Immature natural killer cell (primary cell): ENCODE results near the gene SOX14. TPM values are rescaled to one million over a fixed set of nuclear protein-coding genes. Genes with fewer than 3 reads are reported as not detected.

Experiments
- DNase-seq, 3 donors: peaks; one replicate each; pipeline ENCODE4 v3.0.0; 2022; ENCODE audit warnings: mixed read lengths in 1 of 3
- H3K27ac Mint-ChIP-seq, 6 donors: one replicate each; pipeline ENCODE4 v1.8.0; 2020; ENCODE audit warnings: mixed read lengths in 6 of 6, mild to moderate bottlenecking in 5 of 6, inconsistent platforms in 4 of 6, moderate library complexity in 3 of 6
- H3K27me3 Mint-ChIP-seq, 3 donors: one replicate each; pipeline ENCODE4 v1.8.0; 2020 to 2021; ENCODE audit warnings: low read depth in 3 of 3, mild to moderate bottlenecking in 3 of 3, mixed read lengths in 3 of 3, moderate library complexity in 3 of 3, inconsistent platforms in 1 of 3
- H3K36me3 Mint-ChIP-seq, 3 donors: one replicate each; pipeline ENCODE4 v1.8.0; 2020; ENCODE audit warnings: mixed read lengths in 3 of 3, inconsistent platforms in 2 of 3, mild to moderate bottlenecking in 2 of 3
- H3K4me1 Mint-ChIP-seq, 2 donors: one replicate each; pipeline ENCODE4 v1.8.0; 2020; ENCODE audit warnings: inconsistent platforms in 2 of 2, mild to moderate bottlenecking in 2 of 2, mixed read lengths in 2 of 2, moderate library complexity in 1 of 2
- H3K4me3 Mint-ChIP-seq, 5 donors: one replicate each; pipeline ENCODE4 v1.8.0; 2020; ENCODE audit warnings: mild to moderate bottlenecking in 5 of 5, mixed read lengths in 5 of 5, inconsistent platforms in 3 of 5, moderate library complexity in 3 of 5
- H3K9me3 Mint-ChIP-seq, 6 donors: one replicate each; pipeline ENCODE4 v1.8.0; 2020; ENCODE audit warnings: mild to moderate bottlenecking in 6 of 6, mixed read lengths in 6 of 6, inconsistent platforms in 4 of 6, moderate library complexity in 3 of 6
- polyA plus RNA-seq, 3 donors: library from polyadenylated mRNA; unstranded; fragments of 300-500 nt; fragmentation: Illumina TruSeq; gene quantifications; one replicate each; pipeline ENCODE4 v1.2.3, GENCODE V29; 2021

Gene SOX14
- polyA plus RNA-seq, 3 donors from 2014 or later: not detected

DNA sequence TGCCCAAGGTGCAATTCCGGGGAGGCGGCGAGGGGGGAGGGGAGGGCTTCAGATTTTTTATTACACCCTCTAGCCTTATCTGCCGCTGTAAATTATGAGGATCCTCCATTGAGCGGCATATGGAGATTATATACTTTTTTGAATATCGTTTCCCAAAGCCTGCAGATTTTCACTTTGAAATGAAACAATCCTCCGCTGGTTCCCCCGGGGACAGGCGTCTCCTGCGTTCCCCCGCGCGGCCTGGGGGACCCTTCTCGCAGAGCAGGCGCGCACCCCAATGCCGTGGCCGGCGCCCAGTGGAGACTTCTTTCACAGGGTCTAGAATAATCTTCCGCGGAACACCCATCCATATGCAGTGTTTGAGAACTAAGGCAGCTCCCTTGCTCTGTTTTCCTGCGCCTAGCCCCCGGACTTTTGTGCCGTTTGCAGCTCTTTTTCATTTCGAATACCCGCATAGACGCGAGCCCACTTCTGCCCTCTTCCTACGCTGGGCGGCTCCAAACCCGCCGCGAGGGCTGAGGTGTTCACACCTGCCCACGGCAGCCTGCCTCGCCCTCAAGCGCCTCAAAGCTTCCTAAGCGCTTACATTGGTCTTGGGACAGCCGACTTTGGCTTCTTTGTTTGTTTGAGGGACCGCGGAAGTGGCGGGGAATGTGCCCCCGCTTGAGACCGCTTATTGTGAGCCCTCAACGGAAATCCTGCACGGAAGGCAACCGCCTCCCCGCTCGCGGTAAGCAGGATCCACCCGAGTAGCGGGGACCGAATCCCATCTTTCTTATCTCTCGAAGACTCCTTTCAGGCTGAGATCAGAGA, 7.5 kb downstream of the SOX14 start:
- Mint-ChIP-seq H3K4me1 (peaks cover 0 to 6% of the 10 kb centered on the region in 2 donors), H3K36me3 (peaks cover 0 to 2% (median 0%) of the 10 kb centered on the region in 3 donors)
- no peak for DNase-seq

DNA sequence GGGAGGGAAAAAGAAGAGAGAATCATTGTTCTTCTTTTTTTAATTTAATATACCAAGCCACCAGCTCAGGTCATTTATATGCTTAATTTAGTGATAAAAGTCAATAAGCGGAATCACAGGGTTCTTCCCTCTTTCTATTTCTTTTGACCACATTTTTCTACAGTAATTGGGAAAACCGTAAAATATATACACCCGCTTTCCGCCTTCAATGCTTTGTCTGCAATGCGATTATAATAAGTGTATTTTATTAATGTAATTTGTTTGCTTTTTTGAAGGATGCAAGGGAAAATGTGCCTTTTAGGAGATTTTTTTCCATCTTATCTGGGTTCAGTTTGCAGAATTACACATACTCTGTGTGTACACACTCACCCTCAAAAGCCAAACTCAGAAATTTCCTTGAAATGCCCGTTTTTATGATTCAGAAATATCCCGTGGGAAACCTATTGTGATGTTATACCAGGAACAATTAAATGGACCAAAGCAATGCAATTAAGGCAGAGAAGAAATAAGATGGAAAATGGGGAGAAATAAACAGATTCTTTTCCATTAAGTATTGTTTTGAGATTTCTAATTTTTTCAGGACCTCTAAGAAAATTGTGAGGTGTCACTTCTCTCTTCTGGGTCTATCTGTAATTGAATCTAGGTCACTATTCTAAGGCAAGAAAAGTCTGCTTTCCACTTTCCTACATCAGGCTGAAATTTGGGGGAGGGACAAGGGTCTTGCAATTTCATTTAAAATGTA, 8.3 kb downstream of the SOX14 start:
- H3K27me3 Mint-ChIP-seq: peaks cover 21 to 36% (median 28%) of the 10 kb centered on the region in 3 donors
- DNase-seq: no peak
- peaks cover 0 to 2% (median 0%) of the 10 kb centered on the region in 3 donors for H3K36me3 Mint-ChIP-seq
- peak overlapping the region in 1 of 5 donors; percentile 56 for H3K4me3 Mint-ChIP-seq
- peaks cover 0 to 6% of the 10 kb centered on the region in 2 donors for H3K4me1 Mint-ChIP-seq
- no peak overlapping the region for H3K27ac Mint-ChIP-seq
- H3K9me3 Mint-ChIP-seq: peaks cover 3 to 32% (median 11%) of the 10 kb centered on the region in 6 donors

More for the DNA sequence above, 7.5 kb downstream of the SOX14 start:
- peak overlapping the region in 3 of 5 donors; percentile 18 to 56 (median 23) for H3K4me3 Mint-ChIP-seq
- peaks cover 23 to 37% (median 28%) of the 10 kb centered on the region in 3 donors for H3K27me3 Mint-ChIP-seq
- no peak overlapping the region for H3K27ac Mint-ChIP-seq
- peaks cover 3 to 34% (median 11%) of the 10 kb centered on the region in 6 donors for H3K9me3 Mint-ChIP-seq

DNA sequence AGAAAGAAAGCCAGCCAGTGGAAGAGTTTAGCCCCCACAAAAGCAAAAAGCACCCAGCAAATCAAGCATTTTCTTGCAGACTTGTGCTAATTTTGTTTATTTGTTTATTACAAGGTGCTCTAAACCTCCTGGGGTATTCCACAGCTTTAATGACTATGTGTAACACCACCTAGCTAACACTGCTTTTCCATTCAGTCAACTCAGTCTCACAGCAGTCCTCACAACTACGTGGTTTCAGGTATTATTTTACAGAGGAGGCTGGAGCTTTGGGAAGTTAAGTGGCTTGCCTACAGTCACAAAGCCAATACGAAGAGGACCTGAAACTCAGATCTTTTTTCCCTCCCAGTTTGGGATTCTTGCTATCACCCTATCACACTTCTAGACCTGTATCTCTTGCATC, 14.8 kb downstream of the SOX14 start:
- peaks cover 0 to 10% (median under 1%) of the 10 kb centered on the region in 6 donors for H3K9me3 Mint-ChIP-seq
- peaks cover 0 to 13% (median 5%) of the 10 kb centered on the region in 3 donors for H3K27me3 Mint-ChIP-seq
- H3K4me3 Mint-ChIP-seq: no peak overlapping the region
- no peaks in the 10 kb centered on the region for H3K4me1 Mint-ChIP-seq
- no peak overlapping the region for H3K27ac Mint-ChIP-seq
- no peaks in the 10 kb centered on the region for H3K36me3 Mint-ChIP-seq
- no peak for DNase-seq

DNA sequence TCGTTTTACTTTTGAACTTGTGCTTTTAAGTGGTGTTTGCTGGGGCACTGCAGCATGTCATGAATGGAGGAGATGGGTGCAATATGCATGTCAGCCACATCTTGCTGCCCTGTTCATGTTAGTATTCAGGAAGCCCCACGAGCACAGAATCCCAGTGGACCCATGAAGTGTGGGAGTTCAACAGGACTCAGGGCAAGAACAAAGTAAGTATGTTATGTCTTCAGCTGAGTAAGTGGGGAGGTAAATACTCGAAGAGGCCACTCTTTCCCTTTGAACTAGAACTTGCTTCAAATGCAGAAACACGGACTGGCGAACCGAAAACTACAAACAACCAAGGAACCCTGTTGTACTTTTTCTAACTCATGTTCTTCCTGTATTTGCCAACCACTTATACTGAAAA, 23.4 kb downstream of the SOX14 start:
- H3K27ac Mint-ChIP-seq: no peak overlapping the region
- H3K36me3 Mint-ChIP-seq: no peaks in the 10 kb centered on the region
- peaks cover 0 to 3% (median 0%) of the 10 kb centered on the region in 6 donors for H3K9me3 Mint-ChIP-seq
- H3K4me1 Mint-ChIP-seq: no peaks in the 10 kb centered on the region
- H3K27me3 Mint-ChIP-seq: peaks cover 2 to 4% (median 2%) of the 10 kb centered on the region in 3 donors
- H3K4me3 Mint-ChIP-seq: no peak overlapping the region
- DNase-seq: no peak

DNA sequence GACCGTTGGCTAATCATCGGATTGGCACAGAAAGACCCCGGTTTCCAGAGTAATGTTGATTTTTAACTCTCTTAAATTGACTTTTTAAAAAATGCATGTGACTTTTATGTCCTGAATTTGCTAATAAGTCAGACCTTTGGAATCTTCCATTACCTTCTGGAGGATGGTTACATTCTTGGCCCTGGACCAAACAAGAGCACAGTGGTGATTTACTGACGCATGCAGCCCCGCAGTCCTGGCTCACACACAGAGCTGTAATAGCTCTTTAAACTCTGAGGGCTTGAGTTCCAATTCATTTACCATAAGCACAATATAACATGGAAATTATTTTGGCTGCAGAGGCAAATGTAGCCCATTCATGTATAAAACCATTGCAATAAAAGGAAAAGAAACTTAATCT, 25.1 kb downstream of the SOX14 start:
- Mint-ChIP-seq H3K27ac (no peak overlapping the region), H3K9me3 (peaks cover 0 to 4% (median 0%) of the 10 kb centered on the region in 6 donors), H3K27me3 (peaks cover 0 to 4% (median 2%) of the 10 kb centered on the region in 3 donors), H3K4me3 (no peak overlapping the region), H3K4me1 (no peaks in the 10 kb centered on the region), H3K36me3 (no peaks in the 10 kb centered on the region)
- no peak for DNase-seq

DNA sequence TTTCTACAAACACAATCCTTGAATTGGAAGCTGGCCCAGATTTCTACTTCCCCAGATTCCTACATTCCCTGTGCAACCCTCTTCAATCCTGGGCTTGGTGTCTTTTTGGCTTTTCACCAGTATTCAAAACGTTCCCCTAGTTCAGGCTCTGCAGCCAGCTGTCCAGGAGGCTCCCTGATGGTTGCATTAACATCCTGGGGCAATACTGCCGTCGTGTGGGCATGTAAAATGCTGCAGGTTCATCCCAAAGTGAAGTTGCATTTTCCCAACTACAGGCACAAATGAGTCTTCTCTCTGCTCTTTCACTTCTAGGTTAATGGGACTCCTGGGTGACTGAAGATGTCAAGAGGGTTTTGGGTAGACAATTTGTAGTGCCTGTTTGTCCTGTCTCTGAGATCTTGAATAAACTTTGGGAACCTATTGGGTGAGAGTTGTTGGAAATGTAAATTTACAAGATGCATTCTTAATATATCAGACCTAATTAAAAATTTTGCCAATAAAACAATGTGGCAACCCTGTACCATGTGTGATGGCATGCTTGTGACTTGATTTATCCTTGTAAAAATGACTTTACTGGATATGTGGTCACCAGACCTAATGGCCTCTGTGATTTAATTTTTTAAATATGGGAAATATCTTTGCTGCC, 28.6 kb downstream of the SOX14 start:
- no peaks in the 10 kb centered on the region for H3K4me1 Mint-ChIP-seq

DNA sequence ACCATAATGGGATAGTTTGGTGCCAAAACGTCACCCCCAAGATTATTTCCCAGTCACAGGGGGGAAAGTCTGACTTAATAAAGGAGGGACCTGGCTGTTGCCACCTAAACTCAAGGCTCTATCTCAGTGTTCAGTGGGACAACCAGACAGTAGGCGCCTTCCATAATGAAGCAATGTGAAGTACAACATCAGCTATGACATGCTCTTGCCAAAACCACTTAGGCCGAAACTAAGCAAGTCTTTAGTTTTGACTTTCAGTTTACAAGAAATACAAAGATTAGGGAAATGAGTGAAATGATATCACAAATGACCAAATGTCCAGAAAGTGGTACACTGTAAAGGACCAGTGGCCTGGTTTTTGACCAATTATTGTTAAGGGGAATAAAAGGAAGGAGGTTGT, 32.9 kb downstream of the SOX14 start:
- Mint-ChIP-seq H3K27me3 (peaks cover 0 to 3% (median 2%) of the 10 kb centered on the region in 3 donors), H3K27ac (no peak overlapping the region), H3K4me3 (no peak overlapping the region), H3K4me1 (no peaks in the 10 kb centered on the region), H3K36me3 (peaks cover 0 to 5% (median 0%) of the 10 kb centered on the region in 3 donors), H3K9me3 (peaks cover 0 to 13% (median 6%) of the 10 kb centered on the region in 6 donors)
- no peak for DNase-seq

More for the DNA sequence above, 28.6 kb downstream of the SOX14 start:
- Mint-ChIP-seq H3K36me3 (no peaks in the 10 kb centered on the region), H3K9me3 (peaks cover 0 to 4% (median 0%) of the 10 kb centered on the region in 6 donors), H3K27ac (no peak overlapping the region), H3K27me3 (peaks cover 0 to 2% (median 0%) of the 10 kb centered on the region in 3 donors), H3K4me3 (no peak overlapping the region)
- no peak for DNase-seq

DNA sequence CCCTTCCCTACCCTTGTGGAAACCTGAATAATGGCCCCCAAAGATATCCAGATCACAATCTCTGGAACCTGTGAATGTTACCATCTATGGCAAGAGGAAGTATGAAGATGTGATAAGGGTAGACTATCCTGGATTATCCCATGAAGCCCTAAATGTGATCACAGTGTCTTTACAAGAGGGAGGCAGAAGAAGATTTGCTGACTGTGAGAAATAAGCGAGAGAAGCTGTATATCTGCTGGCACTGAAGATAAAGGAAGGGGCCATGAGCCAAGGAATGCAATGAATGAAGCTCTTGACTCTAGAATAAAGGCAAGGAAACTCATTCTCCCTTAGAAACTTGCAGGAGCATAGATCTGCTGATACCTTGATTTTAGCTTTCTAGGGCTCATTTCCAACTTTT, 39.1 kb downstream of the SOX14 start:
- H3K27me3 Mint-ChIP-seq: peaks cover 2 to 3% (median 3%) of the 10 kb centered on the region in 3 donors
- H3K4me1 Mint-ChIP-seq: no peaks in the 10 kb centered on the region
- H3K36me3 Mint-ChIP-seq: peaks cover 0 to 5% (median 0%) of the 10 kb centered on the region in 3 donors
- H3K9me3 Mint-ChIP-seq: peaks cover 2 to 16% (median 8%) of the 10 kb centered on the region in 6 donors
- H3K4me3 Mint-ChIP-seq: no peak overlapping the region
- no peak for DNase-seq
- H3K27ac Mint-ChIP-seq: no peak overlapping the region

DNA sequence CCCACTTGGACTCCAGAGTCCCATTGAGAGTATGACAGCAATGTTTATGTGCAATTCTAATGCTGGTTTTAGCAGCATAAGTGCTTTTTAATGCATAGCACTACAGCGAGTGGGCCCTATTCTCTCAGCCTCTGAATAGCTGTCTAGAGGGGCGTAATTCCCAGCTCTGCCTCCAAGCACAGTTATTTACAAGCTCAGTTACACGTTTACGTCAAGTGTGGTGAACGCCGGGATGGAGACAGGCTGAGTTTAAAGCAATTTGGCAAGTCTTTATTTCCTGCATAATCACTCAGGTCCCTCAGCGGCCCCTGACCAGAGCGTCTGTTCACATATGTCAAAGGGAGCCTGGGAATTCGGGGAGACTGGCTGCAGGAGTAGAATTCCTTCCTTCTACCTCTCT, 43.9 kb downstream of the SOX14 start:
- no peaks in the 10 kb centered on the region for H3K36me3 Mint-ChIP-seq
- no peak overlapping the region for H3K4me3 Mint-ChIP-seq
- H3K9me3 Mint-ChIP-seq: peaks cover 0 to 6% (median 4%) of the 10 kb centered on the region in 6 donors
- H3K27ac Mint-ChIP-seq: no peak overlapping the region
- peaks cover 0 to 3% (median 3%) of the 10 kb centered on the region in 3 donors for H3K27me3 Mint-ChIP-seq
- no peak for DNase-seq
- H3K4me1 Mint-ChIP-seq: no peaks in the 10 kb centered on the region

DNA sequence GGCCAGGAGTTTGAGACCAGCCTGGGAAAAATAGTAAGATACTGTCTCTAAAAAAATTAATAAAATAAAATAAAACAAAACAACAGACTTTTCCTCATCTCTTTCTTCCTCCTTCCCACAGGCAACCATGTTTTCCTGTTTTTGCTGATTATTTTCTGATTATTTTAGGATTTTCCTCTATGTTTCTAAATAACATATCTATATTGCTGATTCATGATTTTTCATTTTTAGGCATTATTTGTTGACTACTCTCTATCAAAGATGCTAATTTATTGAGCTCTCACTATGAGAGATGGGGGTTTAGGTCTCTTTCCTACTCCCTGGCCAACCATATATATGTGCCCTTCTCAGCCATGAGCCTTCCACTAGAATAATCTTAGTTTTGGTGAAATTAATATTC, 45.4 kb downstream of the SOX14 start:
- H3K27ac Mint-ChIP-seq: no peak overlapping the region
- no peak for DNase-seq
- H3K4me1 Mint-ChIP-seq: no peaks in the 10 kb centered on the region
- H3K4me3 Mint-ChIP-seq: no peak overlapping the region
- no peaks in the 10 kb centered on the region for H3K36me3 Mint-ChIP-seq
- H3K9me3 Mint-ChIP-seq: peaks cover 0 to 4% (median 1%) of the 10 kb centered on the region in 6 donors
- H3K27me3 Mint-ChIP-seq: peaks cover 0 to 3% (median 3%) of the 10 kb centered on the region in 3 donors

DNA sequence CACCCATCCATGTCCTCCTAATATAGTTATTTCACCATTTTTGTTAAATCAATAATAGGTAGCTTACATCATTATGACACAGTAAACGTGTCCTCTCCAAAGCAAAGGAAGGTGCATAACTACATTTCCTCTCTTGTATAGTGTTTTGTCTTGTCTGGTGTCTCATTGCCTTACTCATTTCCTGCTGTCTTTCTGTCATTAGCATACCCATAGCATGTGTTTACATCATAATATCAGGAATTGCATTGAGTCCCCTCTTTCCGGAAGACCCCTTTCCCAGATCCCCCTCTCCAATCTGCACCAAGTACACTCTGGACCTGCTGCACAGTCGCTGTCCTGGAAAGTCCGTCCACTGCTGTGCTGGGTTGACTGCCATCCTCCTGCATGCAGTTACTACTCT, 47.9 kb downstream of the SOX14 start:
- DNase-seq: no peak
- Mint-ChIP-seq H3K4me1 (no peaks in the 10 kb centered on the region), H3K9me3 (peaks cover 0 to 4% (median under 1%) of the 10 kb centered on the region in 6 donors), H3K4me3 (no peak overlapping the region), H3K36me3 (no peaks in the 10 kb centered on the region), H3K27me3 (peaks cover 0 to 3% (median 0%) of the 10 kb centered on the region in 3 donors), H3K27ac (no peak overlapping the region)

DNA sequence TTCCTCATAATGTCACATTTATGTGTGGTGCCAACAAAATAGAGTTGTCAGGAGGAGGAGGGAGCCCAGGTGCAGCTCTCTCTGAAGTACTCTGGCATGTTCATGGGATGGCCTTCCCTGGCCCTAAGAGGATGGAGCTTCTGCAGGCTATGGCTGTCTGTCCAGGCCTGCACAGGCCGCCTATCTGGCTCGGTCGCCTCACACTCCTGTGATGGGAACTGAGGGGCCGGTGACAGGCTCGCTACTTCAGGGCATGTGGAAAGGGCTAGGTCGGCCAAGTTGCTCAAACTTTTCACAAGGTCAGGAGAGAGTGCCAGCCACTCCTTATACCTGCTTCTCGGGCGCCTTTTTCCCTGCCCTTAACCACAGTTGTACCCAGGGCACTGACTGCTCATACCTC, 51.1 kb downstream of the SOX14 start:
- no peaks in the 10 kb centered on the region for H3K4me1 Mint-ChIP-seq
- DNase-seq: no peak
- H3K4me3 Mint-ChIP-seq: no peak overlapping the region
- no peak overlapping the region for H3K27ac Mint-ChIP-seq
- no peaks in the 10 kb centered on the region for H3K36me3 Mint-ChIP-seq
- H3K9me3 Mint-ChIP-seq: peaks cover 0 to 5% (median under 1%) of the 10 kb centered on the region in 6 donors
- H3K27me3 Mint-ChIP-seq: peaks cover 0 to 1% (median 0%) of the 10 kb centered on the region in 3 donors
